ENCODE results near the gene ERI3.

- no peak for TF ChIP-seq POLR2A (IDR thresholded peaks at IDR 0.05)
- no peak for TF ChIP-seq CTCF (IDR thresholded peaks at IDR 0.05)
Measured at GRCh38 chr1:44296806-44297205, 58.3 kb downstream of the ERI3 start.
